Measurements from ENCODE around the gene MRO.

DNA sequence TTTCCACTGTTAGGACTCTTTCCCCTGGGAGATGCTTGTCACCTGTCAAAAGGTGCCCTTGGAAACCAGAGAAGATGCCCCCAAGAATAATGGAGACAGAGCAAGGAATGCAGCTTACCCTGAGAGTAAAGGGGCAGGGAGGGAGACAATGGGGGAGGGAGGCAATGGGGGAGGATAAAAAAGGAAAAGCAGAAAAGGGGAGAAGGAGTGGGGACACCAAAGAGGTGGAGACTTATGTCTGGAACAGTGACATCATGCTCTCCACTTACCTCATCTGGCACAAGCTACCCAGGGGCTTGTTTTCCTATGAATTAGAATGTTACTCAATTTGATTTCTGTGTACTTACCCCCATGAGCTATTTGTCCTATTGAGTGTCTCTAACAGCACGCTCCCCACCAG is 67.9 kb downstream of the MRO start:
- TF ChIP-seq, protein P1, sequence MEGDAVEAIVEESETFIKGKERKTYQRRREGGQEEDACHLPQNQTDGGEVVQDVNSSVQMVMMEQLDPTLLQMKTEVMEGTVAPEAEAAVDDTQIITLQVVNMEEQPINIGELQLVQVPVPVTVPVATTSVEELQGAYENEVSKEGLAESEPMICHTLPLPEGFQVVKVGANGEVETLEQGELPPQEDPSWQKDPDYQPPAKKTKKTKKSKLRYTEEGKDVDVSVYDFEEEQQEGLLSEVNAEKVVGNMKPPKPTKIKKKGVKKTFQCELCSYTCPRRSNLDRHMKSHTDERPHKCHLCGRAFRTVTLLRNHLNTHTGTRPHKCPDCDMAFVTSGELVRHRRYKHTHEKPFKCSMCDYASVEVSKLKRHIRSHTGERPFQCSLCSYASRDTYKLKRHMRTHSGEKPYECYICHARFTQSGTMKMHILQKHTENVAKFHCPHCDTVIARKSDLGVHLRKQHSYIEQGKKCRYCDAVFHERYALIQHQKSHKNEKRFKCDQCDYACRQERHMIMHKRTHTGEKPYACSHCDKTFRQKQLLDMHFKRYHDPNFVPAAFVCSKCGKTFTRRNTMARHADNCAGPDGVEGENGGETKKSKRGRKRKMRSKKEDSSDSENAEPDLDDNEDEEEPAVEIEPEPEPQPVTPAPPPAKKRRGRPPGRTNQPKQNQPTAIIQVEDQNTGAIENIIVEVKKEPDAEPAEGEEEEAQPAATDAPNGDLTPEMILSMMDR (IDR thresholded peaks at IDR 0.05), result no peak
- no peak for TF ChIP-seq POLR2A (IDR thresholded peaks at IDR 0.05)
- no peak for TF ChIP-seq EP300 (IDR thresholded peaks at IDR 0.05)
- TF ChIP-seq POLR2AphosphoS5 (IDR thresholded peaks at IDR 0.05), result no peak
